WI38 (cell line): ENCODE data around the gene CREBL2.
"Not testable (repeated sequence)": the region's sequence is repeated elsewhere in the genome, so short reads cannot be mapped to it uniquely, and the experiment has no call there.

Experiments used
- H3K4me3 ChIP-seq: 2 replicates; pipeline ENCODE4 v1.5.1; 2011; ENCODE audit warnings: low read depth, mild to moderate bottlenecking, control low read depth, low read length
- CTCF ChIP-seq: IDR thresholded peaks from 2 replicates; pipeline ENCODE4 v1.5.1; 2012; ENCODE audit warnings: low read depth, mild to moderate bottlenecking, control low read depth, low read length

CREBL2 gene

GRCh38 chr12:12577786-12578185 lies 33.9 kb upstream of the CREBL2 start:
- no peak overlapping the region for H3K4me3 ChIP-seq
- TF ChIP-seq CTCF: no peak

- not testable (repeated sequence) for H3K4me3 ChIP-seq
These were observed 31.0 kb upstream of the CREBL2 start for GRCh38 chr12:12580716-12581115.

GRCh38 chr12:12582193-12582881 lies 29.3 kb upstream of the CREBL2 start:
- H3K4me3 ChIP-seq: no peak overlapping the region
- TF ChIP-seq CTCF: no peak

GRCh38 chr12:12582895-12583303 lies 28.8 kb upstream of the CREBL2 start:
- no peak overlapping the region for H3K4me3 ChIP-seq
- TF ChIP-seq CTCF: no peak

GRCh38 chr12:12583510-12584178 lies 28.0 kb upstream of the CREBL2 start:
- no peak overlapping the region for H3K4me3 ChIP-seq
- no peak for TF ChIP-seq CTCF

GRCh38 chr12:12585115-12585863 lies 26.4 kb upstream of the CREBL2 start:
- H3K4me3 ChIP-seq: no peak overlapping the region
- no peak for TF ChIP-seq CTCF

GRCh38 chr12:12586879-12587675 lies 24.6 kb upstream of the CREBL2 start:
- H3K4me3 ChIP-seq: no peak overlapping the region
- TF ChIP-seq CTCF: no peak
